Breast epithelium (tissue), 3 donors: ENCODE data around the gene MACC1.

Experiments
- CTCF ChIP-seq, 3 donors: fragments of 450-650 bp; IDR thresholded peaks; one replicate each; pipeline ENCODE4 v1.5.1; 2016 to 2017; ENCODE audit warnings: antibody characterized with exemption in 3 of 3, mild to moderate bottlenecking in 3 of 3, moderate library complexity in 3 of 3
- POLR2A ChIP-seq: fragments of 450-650 bp; IDR thresholded peaks from one replicate; pipeline ENCODE4 v1.6.1; 2016; ENCODE audit warnings: antibody characterized with exemption, mild to moderate bottlenecking, moderate library complexity
- POLR2AphosphoS5 ChIP-seq, 3 donors: sonication (generic); formaldehyde crosslinking; IDR thresholded peaks; one replicate each; pipeline ENCODE4 v1.6.1; 2017; ENCODE audit warnings: antibody characterized with exemption in 3 of 3

DNA sequence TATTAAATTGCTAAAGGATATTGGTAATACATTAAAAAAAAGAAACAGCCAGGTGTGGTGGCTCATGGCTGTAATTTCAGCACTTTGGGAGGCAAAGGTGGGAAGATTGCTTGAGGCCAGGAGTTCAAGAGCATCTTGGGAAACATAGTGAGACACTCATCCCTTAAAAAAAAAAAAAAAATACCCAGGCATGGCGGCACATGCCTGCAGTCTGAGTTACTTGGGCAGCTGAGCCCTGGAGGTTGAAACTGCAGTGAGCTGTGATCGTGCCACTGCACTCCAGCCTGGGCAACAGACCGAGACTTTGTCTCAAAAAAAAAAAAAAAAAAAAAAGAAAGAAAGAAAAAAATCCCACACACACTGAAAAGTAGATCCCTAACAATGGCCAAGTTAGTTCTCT lies 59.7 kb downstream of the MACC1 start:
- TF ChIP-seq CTCF (IDR thresholded peaks at IDR 0.05) (no peak), POLR2A (no peak), POLR2AphosphoS5 (IDR thresholded peaks at IDR 0.05) (no peak)
